Cortex of kidney (tissue), 1 donor: ENCODE measurements around the gene ANKS3.

Experiments
- DNase-seq: peaks from one replicate; lab custom pipeline; 2025; lab: John Stamatoyannopoulos, UW

The ANKS3 gene

GRCh38 chr16:4684763-4685162 is 49.3 kb downstream of the ANKS3 start:
- no peak for DNase-seq

- DNase-seq = no peak
Measured at GRCh38 chr16:4684058-4684715, 49.9 kb downstream of the ANKS3 start.

GRCh38 chr16:4683255-4684057 is 50.6 kb downstream of the ANKS3 start:
- DNase-seq = no peak

GRCh38 chr16:4682616-4683254 is 51.3 kb downstream of the ANKS3 start:
- no peak for DNase-seq

GRCh38 chr16:4682084-4682591 is 51.9 kb downstream of the ANKS3 start:
- DNase-seq = no peak

DNA sequence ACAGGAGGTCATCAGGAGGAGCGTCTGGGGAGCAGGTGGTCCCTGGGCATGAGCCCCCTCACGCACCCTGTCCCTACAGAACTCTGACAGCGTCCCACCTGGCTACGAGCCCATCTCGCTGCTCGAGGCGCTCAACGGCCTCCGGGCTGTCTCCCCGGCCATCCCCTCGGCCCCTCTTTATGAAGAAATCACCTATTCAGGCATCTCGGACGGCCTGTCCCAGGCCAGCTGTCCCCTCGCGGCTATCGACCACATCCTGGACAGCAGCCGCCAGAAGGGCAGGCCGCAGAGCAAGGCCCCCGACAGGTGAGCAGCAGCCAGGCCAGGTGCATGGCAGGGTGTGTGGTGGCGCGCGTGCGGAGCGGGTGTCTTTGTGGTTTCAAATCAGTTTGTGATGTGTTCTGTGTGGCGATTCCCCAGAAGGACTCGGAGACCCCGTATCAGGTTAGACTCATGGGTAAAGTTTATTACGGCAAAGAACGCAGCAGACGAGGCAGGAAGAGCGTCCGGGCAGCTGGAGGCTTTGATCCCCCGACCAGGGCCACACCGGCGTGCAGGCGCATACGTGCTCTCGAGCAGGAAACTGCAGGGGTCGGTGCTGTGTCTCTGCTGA is 52.5 kb downstream of the ANKS3 start:
- DNase-seq = no peak

DNA sequence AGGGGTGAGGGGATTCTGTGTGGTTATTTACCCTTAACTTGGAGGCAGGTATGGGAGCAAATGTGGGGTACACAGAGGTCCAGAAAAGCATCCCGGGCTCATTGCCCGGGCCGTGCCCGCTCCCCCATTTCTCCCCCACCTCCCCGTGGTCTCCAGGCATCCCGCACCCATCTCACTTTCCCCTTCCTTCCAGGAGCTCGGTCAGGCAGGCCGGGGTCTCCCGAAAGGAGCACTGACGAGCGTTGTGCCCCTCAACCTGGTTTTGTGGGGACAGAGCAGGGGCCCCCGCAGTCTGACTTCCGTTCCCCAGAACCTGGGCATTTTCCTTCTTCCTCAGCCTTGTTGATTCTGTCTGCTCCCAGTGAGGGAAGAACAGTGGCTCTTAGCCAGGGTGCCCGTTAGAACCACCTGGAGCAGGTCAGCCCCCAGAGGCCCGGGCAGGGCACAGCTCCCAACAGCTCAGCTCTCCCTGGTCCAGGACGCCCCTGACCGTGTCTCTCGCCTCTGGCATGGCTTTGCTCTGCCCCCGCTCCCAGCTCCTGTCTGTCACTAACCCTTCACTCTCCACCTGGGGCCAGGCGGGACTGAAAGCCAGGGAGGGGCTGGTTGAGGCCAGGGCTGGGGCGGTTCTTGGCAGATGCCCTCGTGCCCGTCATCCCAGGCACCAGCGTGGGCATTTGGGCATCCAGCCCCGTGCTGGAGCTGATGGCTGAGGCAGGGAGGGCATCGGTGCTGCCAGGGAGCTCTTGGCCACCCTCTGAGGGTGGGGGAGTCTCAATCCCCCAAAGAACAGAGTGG is 53.2 kb downstream of the ANKS3 start:
- no peak for DNase-seq

DNA sequence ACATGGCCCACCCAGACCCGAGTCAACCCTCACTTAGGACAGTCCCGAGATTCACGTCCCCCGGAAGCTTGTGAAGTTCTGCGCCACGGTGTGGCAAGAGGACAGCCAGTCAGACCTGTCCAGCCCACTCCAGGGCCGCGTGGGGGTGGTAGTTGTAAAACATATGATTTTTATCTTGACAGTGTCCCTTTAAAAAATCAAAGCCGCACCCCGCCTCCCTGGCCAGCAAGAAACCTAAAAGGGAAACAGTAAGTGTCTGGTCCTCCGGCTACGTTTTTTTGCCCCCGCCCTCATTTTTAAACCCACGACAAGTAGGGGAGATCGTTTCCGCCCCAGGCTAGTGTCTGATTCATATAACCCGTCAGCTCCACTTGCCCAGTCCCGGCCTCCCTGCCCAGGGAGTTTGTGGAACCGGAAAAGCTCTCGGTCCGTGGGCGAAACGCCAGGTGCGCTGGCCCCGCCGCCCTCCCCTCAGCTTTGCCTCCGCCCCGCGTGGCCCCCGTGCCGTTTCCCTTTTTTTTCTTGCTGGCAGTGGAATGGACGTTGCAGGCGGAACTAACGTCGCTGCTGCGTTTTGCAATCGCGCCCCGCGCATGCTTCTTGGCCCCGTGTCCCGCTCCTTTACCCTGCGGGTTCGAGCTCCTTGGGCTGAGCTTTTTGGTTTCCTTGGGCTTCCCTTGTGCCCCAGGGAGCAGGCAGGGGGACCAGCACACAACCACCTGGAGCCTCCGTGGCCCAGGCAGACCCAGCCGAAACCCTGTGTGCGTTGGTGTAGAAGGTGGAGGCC is 54.0 kb downstream of the ANKS3 start:
- no peak for DNase-seq

GRCh38 chr16:4679156-4679849 is 54.8 kb downstream of the ANKS3 start:
- no peak for DNase-seq

DNA sequence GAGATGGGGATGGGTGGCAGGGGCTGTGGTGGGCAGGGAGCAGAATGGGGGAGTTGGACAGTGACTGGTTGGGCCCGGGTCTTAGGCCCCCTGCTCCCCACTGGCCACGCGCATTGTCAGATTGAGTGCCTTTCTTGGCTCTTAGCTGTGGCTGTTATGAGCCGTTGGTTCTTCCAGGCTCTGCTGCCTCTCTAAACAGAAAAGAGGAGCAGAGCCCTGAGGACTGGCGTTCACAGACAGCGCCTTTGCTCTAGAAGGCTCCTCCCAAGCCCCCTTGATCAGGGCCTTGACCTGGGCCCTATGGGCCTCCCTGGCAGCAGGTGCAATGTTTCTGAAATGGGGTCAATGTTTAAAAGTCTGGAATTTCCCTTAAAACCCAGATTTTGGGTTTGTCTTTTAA is 55.5 kb downstream of the ANKS3 start:
- DNase-seq = no peak

GRCh38 chr16:4677994-4678393 is 56.1 kb downstream of the ANKS3 start:
- no peak for DNase-seq

- DNase-seq = no peak
Measured at GRCh38 chr16:4677390-4677789, 56.7 kb downstream of the ANKS3 start.

DNA sequence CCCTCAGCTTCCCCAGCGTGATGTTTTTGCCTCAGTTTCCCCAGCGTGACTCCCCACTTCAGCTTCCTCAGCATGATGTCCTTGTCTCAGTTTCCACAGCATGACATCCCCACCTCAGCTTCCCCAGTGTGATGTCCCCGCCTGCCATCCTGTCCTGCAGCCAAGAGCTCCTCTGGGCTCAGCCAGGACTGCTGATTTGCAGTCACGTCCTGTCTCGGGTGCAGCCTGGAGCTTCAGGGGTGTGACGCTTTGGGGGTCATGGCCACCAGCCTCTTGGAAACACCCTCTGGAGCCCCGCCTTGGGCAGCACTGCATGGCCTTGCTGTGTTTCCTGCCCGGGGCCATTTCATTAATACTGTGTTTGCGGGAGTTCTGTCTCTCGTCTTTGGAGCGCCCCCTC is 57.2 kb downstream of the ANKS3 start:
- DNase-seq = no peak

GRCh38 chr16:4675864-4676786 is 57.9 kb downstream of the ANKS3 start:
- no peak for DNase-seq

DNA sequence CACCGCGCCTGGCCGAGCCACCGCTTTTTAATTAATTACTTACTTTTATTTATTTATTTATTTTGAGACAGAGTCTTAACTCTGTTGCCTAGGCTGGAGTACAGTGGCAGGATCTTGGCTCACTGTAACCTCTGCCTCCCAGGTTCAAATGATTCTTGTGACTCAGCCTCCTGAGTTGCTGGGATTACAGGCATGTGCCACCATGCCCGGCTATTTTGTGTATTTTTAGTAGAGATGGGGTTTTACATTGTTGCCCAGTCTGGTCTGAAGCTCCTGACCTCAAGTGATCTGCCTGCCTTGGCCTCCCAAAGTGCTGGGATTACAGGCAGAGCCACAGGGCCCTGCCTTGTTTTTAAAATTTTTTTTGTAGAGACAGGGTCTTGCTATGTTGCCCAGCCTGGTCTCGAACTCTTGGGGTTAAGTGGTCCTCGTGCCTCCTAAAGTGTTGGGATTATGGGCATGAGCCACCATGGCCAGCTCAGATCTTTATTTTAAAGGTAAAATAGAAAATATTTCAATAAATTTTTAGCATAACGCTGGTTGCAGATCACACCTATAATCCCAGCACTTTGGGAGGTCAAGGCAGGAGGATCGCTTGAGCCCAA is 59.0 kb downstream of the ANKS3 start:
- no peak for DNase-seq

- no peak for DNase-seq
Measured at GRCh38 chr16:4673387-4674046, 60.6 kb downstream of the ANKS3 start.

DNA sequence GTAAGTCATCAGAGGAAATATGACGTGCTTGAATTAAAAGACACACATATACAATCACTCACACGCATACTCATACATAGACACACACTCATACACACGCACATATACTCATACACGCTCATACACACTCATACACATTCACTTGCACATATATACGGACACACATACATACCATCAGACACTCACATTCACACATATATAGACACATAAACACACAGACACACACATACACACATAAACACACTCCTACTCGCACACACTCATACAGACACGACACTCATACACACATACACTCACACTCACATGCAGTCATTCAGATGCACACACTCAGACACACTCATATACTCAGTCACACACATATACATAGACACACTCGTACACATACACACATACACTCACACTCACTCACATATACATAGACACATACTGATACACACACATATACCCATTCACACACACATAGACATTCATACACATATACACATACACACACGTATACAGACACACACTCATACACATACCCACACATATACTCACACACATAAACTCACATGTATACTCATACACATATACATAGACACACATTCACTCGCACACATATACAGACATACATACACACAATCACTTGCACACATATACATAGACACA is 65.6 kb downstream of the ANKS3 start:
- DNase-seq = no peak
